Stimulated activated naive CD8-positive, alpha-beta T cell treated with anti-CD3 and anti-CD28 coated beads, Interleukin-15, Interleukin-2, amounts not matched to agents 100 ng/mL and 50 ng/mL, for 24 hours (primary cell): ENCODE measurements around the gene FZR1.

Source experiments
- H3K27ac Mint-ChIP-seq: one replicate; pipeline ENCODE4 v1.8.0; 2021; ENCODE audit warnings: mild to moderate bottlenecking, mixed read lengths
- H3K27me3 Mint-ChIP-seq: one replicate; pipeline ENCODE4 v1.8.0; 2021; ENCODE audit warnings: mixed read lengths
- H3K36me3 Mint-ChIP-seq: one replicate; pipeline ENCODE4 v1.8.0; 2021; ENCODE audit warnings: low read depth, mixed read lengths
- H3K4me1 Mint-ChIP-seq: one replicate; pipeline ENCODE4 v1.8.0; 2021; ENCODE audit warnings: low read depth, mixed read lengths
- H3K4me3 Mint-ChIP-seq: one replicate; pipeline ENCODE4 v1.8.0; 2021; ENCODE audit warnings: mild to moderate bottlenecking, mixed read lengths
- H3K9me3 Mint-ChIP-seq: one replicate; pipeline ENCODE4 v1.8.0; 2021; ENCODE audit warnings: mixed read lengths

FZR1 gene

DNA sequence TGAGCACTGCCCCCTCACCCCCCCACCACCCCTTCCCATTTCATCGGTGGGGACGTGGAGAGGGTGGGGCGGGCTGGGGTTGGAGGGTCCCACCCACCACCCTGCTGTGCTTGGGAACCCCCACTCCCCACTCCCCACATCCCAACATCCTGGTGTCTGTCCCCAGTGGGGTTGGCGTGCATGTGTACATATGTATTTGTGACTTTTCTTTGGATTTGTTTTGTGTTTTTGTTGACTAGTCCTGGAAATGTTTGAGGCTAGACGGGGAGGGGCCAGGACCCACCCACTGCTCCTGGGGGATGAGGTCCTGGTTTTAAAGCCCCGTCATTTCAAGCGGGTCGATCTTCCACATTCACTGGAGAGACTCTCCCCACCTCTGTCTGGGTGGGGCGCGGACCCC, 29.9 kb downstream of the FZR1 start:
- Mint-ChIP-seq H3K27me3 (no peaks in the 10 kb centered on the region), H3K4me1 (no peaks in the 10 kb centered on the region), H3K27ac (no peak overlapping the region), H3K4me3 (no peak overlapping the region), H3K9me3 (peaks cover 3% of the 10 kb centered on the region), H3K36me3 (peaks cover 32% of the 10 kb centered on the region)

DNA sequence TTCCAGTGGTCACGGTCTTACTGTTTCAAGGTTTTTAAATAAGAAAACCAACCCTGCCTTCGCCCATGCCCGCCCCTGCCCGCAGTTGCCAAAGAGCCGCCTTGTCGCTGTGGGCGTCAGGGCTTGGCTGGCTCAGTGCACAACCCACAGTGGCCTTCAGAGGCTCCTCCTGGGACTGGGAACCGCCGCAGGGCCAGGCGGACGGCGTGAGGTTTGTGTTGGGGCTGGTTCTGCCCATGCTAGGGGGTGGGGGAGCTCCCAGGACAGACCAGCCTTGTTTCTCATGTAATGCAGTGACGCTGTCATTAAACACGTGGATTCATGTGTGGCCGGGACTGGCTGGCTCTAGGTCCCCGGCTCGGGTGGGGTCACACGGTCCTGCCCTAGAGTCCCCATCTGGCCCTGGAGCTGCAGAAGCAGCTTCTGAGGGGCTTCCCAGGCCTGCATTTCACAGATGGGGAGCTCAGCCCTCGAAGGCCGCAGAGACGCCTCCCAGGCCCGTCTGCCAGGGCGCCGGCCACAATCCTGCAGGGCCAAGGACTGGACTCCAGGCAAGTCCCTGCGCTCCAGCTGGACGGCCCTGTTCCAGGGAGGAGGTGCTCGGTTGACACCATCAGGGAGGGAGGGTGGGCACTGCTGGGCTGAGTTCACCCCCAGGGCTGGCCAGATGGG, 30.5 kb downstream of the FZR1 start:
- Mint-ChIP-seq H3K9me3 (peaks cover 3% of the 10 kb centered on the region), H3K27me3 (no peaks in the 10 kb centered on the region), H3K36me3 (peaks cover 32% of the 10 kb centered on the region), H3K27ac (no peak overlapping the region), H3K4me3 (no peak overlapping the region), H3K4me1 (no peaks in the 10 kb centered on the region)

DNA sequence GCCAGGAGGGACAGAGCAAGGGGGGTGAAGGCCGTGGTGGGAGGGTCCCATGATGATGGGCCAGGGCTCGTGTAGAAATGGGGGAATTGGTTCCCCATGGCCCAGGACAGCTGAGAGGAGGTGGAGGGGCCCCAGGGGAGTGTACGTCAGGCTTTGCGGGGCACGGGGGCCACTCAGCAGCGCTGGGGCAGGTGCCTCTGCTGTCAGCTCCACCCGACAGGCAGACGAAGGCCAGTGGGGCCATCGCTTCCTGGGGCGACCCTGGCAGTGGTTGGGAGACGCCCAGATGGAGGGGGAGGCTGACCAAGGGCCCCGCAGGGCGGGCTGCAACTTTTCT, 31.0 kb downstream of the FZR1 start:
- no peak overlapping the region for H3K4me3 Mint-ChIP-seq
- peaks cover 3% of the 10 kb centered on the region for H3K9me3 Mint-ChIP-seq
- peaks cover 32% of the 10 kb centered on the region for H3K36me3 Mint-ChIP-seq
- H3K27me3 Mint-ChIP-seq: no peaks in the 10 kb centered on the region
- no peaks in the 10 kb centered on the region for H3K4me1 Mint-ChIP-seq
- H3K27ac Mint-ChIP-seq: no peak overlapping the region

GRCh38 chr19:3537438-3538240, 31.5 kb downstream of the FZR1 start:
- H3K27ac Mint-ChIP-seq: no peak overlapping the region
- peaks cover 32% of the 10 kb centered on the region for H3K36me3 Mint-ChIP-seq
- no peak overlapping the region for H3K4me3 Mint-ChIP-seq
- H3K27me3 Mint-ChIP-seq: no peaks in the 10 kb centered on the region
- no peaks in the 10 kb centered on the region for H3K4me1 Mint-ChIP-seq
- peaks cover 3% of the 10 kb centered on the region for H3K9me3 Mint-ChIP-seq

DNA sequence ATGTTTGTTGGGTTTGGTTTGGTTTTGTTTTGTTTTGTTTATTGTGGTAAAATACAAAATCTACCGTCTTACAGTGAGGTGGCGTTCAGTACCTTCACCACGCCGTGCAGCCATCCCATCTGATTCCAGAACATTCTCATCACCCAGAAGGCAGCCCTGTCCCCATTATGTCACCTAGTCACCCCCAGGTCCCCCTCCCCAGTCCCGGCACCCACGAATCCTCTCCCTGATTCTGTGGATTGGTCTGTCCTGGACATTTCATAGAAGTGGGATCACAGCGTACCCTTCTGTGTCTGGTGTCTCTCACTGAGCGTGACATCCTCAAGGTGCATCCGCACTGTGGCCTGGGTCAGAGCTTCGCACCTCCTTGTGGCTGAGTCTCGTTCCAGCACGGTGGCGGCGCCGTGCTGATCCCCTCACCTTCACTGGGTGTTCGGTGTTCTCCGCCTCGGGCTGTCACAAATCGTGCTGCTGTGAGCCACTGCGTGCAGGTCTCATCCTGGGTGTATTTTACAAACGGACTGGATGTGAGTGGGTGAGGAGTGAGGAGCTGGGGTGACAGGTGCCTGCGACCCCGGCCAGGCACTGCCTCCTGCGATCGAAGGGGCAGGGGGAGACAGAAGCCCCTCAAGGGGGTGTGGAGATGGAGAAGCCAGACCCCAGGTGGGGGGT, 32.3 kb downstream of the FZR1 start:
- Mint-ChIP-seq H3K36me3 (peaks cover 31% of the 10 kb centered on the region), H3K27ac (no peak overlapping the region), H3K4me3 (no peak overlapping the region), H3K4me1 (no peaks in the 10 kb centered on the region), H3K27me3 (no peaks in the 10 kb centered on the region), H3K9me3 (peaks cover 3% of the 10 kb centered on the region)

GRCh38 chr19:3538965-3539755, 33.0 kb downstream of the FZR1 start, which contains the start of gene TEKTIP1:
Gene TEKTIP1 (plus strand): TSS chr19:3539174. CDS start chr19:3539178, 4 bp downstream.
- Mint-ChIP-seq H3K27ac (no peak within 1 kb of the TSS), H3K27me3 (no peaks in the 10 kb centered on the region), H3K9me3 (peaks cover 3% of the 10 kb centered on the region), H3K4me1 (no peaks in the 10 kb centered on the region), H3K4me3 (no peak within 1 kb of the TSS), H3K36me3 (peaks cover 26% of the 10 kb centered on the region)

DNA sequence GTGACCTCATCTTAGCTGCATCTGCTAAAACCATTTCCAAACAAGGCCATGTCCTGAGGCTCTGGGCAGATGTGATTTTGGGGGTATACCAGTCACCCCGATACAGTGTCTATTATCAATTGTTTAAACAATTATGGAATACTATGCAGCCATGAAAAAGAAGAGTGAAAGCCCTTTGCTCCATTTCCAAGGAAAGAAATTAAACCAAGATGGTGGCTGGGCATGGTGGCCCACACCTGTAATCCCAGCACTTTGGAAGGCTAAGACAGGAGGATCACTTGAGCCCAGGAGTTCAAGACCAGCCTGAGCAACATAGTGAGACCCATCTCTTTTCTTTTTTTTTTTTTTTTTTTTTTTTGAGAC, 33.6 kb downstream of the FZR1 start:
- Mint-ChIP-seq H3K27me3 (no peaks in the 10 kb centered on the region), H3K9me3 (peaks cover 3% of the 10 kb centered on the region), H3K27ac (no peak overlapping the region), H3K4me3 (no peak overlapping the region), H3K4me1 (no peaks in the 10 kb centered on the region), H3K36me3 (peaks cover 22% of the 10 kb centered on the region)

GRCh38 chr19:3543150-3544057, 37.3 kb downstream of the FZR1 start:
- Mint-ChIP-seq H3K27ac (no peak overlapping the region), H3K36me3 (peaks cover 21% of the 10 kb centered on the region), H3K4me3 (no peak overlapping the region), H3K9me3 (peaks cover 3% of the 10 kb centered on the region), H3K27me3 (no peaks in the 10 kb centered on the region), H3K4me1 (peaks cover 10% of the 10 kb centered on the region)

- Mint-ChIP-seq H3K4me3 (no peak overlapping the region), H3K36me3 (peaks cover 20% of the 10 kb centered on the region), H3K27ac (no peak overlapping the region), H3K9me3 (peaks cover 3% of the 10 kb centered on the region), H3K27me3 (no peaks in the 10 kb centered on the region), H3K4me1 (peaks cover 10% of the 10 kb centered on the region)
Measured at GRCh38 chr19:3544058-3544376, 37.9 kb downstream of the FZR1 start.

DNA sequence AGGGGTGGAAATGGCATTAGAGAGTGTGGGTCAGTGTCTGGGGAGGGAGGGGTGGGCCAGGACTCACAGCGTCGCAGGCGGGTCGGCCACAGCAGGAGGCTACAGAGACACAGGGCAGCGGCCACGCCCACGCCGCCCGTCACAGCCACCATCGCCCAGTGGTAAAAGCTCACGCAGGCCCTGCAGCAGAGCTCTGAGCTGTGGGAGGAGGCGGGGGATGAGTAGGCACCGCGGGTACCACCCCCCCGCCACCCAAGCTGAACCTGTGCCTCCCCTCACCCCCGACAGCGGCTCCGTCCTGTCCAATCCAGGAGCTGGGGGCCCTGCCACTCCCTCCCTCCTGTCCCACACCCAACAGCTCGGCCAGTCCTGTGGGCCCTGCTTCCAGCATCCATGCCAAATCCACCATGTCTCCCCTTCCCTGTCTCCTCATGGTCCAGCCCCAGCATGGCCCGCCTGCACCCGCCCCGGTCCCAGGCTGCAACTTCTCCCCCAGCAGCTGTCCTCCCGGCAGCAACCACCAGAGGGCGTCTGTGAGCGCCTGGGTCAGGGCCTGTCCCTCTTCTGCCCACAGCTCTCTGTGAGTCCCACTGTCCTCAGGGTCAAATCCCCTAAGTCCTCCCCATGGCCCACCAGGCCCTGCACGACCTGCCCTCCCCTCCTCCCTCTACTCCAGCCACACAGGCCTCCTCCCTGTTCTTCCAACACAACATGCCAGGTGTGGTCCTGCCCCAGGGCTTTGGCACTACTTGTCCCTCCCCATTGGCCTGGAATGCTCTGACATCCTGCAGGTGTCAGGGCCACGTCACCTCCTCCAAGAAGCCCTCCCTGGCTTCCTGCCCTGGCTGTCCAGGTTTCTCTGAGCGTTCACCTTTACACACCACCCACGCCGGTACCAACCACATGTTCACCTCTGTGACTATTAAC, 38.9 kb downstream of the FZR1 start:
- no peaks in the 10 kb centered on the region for H3K9me3 Mint-ChIP-seq
- peaks cover 10% of the 10 kb centered on the region for H3K4me1 Mint-ChIP-seq
- peaks cover 13% of the 10 kb centered on the region for H3K36me3 Mint-ChIP-seq
- no peak overlapping the region for H3K4me3 Mint-ChIP-seq
- peak overlapping the region; percentile 55 for H3K27ac Mint-ChIP-seq
- H3K27me3 Mint-ChIP-seq: no peaks in the 10 kb centered on the region

DNA sequence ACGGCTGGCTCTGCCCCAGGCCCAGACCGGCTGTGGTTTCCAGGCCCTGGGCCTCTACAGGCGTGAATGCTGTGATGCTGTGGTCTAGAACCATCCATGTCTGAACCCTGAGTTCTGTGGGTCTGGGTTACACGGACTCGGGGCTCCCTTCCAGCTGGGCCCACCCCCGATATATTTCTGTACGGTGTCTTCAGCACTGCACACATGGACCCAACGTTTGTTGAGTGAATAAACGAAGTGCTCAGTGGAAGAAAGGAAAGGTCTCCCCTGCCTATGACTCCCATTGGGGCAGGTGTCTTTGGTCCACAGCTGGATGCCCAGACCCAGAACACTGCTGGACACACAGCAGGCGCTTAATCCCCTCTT, 39.5 kb downstream of the FZR1 start:
- Mint-ChIP-seq H3K9me3 (no peaks in the 10 kb centered on the region), H3K4me1 (peaks cover 10% of the 10 kb centered on the region), H3K36me3 (peaks cover 11% of the 10 kb centered on the region), H3K4me3 (no peak overlapping the region), H3K27me3 (no peaks in the 10 kb centered on the region), H3K27ac (peak overlapping the region; percentile 31)

GRCh38 chr19:3546119-3546518, 40.0 kb downstream of the FZR1 start:
- H3K27me3 Mint-ChIP-seq: no peaks in the 10 kb centered on the region
- H3K36me3 Mint-ChIP-seq: peaks cover 11% of the 10 kb centered on the region
- no peak overlapping the region for H3K4me3 Mint-ChIP-seq
- H3K27ac Mint-ChIP-seq: no peak overlapping the region
- no peaks in the 10 kb centered on the region for H3K9me3 Mint-ChIP-seq
- peaks cover 15% of the 10 kb centered on the region for H3K4me1 Mint-ChIP-seq

DNA sequence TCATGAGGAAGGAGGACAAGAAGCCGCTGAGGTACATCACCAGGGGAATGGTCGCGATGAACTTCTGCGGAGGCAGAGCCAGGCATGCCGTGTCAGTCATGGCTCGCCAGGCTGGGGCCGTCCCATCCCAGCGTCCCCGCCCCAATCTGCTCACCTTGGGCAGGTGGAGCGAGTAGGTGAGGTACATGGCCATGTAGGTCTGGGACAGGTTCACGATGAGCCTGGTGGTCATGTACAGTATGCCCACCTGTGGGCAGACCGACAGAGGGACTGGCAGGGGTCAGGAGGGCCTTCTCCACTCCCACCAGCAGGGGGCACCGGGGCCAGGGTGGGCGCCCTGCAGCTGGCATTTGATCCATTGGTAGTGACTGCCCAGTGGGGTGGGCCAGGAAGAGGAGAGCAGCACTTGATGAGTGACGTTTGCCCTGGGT, 41.2 kb downstream of the FZR1 start:
- no peak overlapping the region for H3K27ac Mint-ChIP-seq

More for the DNA sequence above, 41.2 kb downstream of the FZR1 start:
- Mint-ChIP-seq H3K4me3 (no peak overlapping the region), H3K9me3 (no peaks in the 10 kb centered on the region), H3K36me3 (peaks cover 11% of the 10 kb centered on the region), H3K27me3 (no peaks in the 10 kb centered on the region), H3K4me1 (peaks cover 20% of the 10 kb centered on the region)
